ENCODE data around the gene ABCA1.
"Not testable (repeated sequence)": the region's sequence is repeated elsewhere in the genome, so short reads cannot be mapped to it uniquely, and the experiment has no call there.

Gene ABCA1

GRCh38 chr9:104784098-104784497, 143.9 kb downstream of the ABCA1 start:
- DNase-seq: no peak

- no peak for DNase-seq
Measured at GRCh38 chr9:104783588-104783987, 144.4 kb downstream of the ABCA1 start.

GRCh38 chr9:104780796-104781395, 147.1 kb downstream of the ABCA1 start:
- DNase-seq: peak; percentile 75

- DNase-seq: peak; percentile 28
Measured at GRCh38 chr9:104779946-104780535, 147.9 kb downstream of the ABCA1 start.

GRCh38 chr9:104779334-104779733, 148.6 kb downstream of the ABCA1 start:
- no peak for DNase-seq

GRCh38 chr9:104778802-104779201, 149.2 kb downstream of the ABCA1 start:
- DNase-seq: no peak

GRCh38 chr9:104776797-104777196, 151.2 kb downstream of the ABCA1 start:
- DNase-seq: no peak

- no peak for DNase-seq
Measured at GRCh38 chr9:104775976-104776375, 152.0 kb downstream of the ABCA1 start.

GRCh38 chr9:104775574-104775936, 152.4 kb downstream of the ABCA1 start:
- DNase-seq: no peak

GRCh38 chr9:104774831-104775573, 153.0 kb downstream of the ABCA1 start:
- peak; percentile 81 for DNase-seq

GRCh38 chr9:104774132-104774531, 153.8 kb downstream of the ABCA1 start:
- peak; percentile 25 for DNase-seq

- no peak for DNase-seq
Measured at GRCh38 chr9:104772714-104773510, 155.0 kb downstream of the ABCA1 start.

- no peak for DNase-seq
Measured at GRCh38 chr9:104769655-104770054, 158.3 kb downstream of the ABCA1 start.

GRCh38 chr9:104769029-104769428, 158.9 kb downstream of the ABCA1 start:
- DNase-seq: not testable (repeated sequence)

- DNase-seq: no peak
Measured at GRCh38 chr9:104767507-104767906, 160.4 kb downstream of the ABCA1 start.

GRCh38 chr9:104766025-104766424, 161.9 kb downstream of the ABCA1 start:
- no peak for DNase-seq

GRCh38 chr9:104765138-104765537, 162.8 kb downstream of the ABCA1 start:
- DNase-seq: no peak

- DNase-seq: no peak
Measured at GRCh38 chr9:104758974-104759373, 169.0 kb downstream of the ABCA1 start.

- no peak for DNase-seq
Measured at GRCh38 chr9:104750185-104750767, 177.7 kb downstream of the ABCA1 start.

GRCh38 chr9:104748359-104749031, 179.5 kb downstream of the ABCA1 start:
- DNase-seq: peak; percentile 58

GRCh38 chr9:104747565-104748358, 180.2 kb downstream of the ABCA1 start, which contains the start of gene NIPSNAP3A:
Gene NIPSNAP3A, plus strand, starts transcription at chr9:104747683. Its CDS starts 110 bp downstream, at chr9:104747793.
- peak; percentile 92 for DNase-seq

- no peak for DNase-seq
Measured at GRCh38 chr9:104747245-104747564, 180.8 kb downstream of the ABCA1 start.

Measured in hematopoietic multipotent progenitor cell treated with erythropoietin and hydrocortisone succinate and interleukin-3 and kit ligand, for 6 days (in vitro differentiated cells).